ENCODE data around the gene OTUD1.
A peak's percentile ranks its signal among the peaks of the same experiment; 100 is the strongest.

The OTUD1 gene

DNA sequence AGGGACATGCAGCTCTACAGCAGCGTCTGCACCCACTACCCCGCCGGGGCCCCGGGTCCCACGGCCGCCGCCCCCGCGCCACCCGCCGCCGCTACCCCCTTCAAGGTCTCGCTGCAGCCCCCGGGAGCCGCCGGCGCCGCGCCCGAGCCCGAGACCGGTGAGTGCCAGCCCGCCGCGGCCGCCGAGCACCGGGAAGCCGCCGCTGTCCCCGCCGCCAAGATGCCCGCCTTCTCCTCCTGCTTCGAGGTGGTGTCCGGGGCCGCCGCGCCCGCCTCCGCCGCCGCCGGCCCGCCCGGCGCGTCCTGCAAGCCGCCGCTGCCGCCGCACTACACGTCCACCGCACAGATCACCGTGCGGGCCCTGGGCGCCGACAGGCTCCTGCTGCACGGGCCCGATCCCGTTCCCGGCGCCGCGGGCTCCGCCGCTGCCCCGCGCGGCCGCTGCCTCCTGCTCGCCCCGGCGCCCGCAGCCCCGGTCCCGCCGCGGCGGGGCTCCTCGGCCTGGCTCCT, 631 bp downstream of the OTUD1 start:
- Histone ChIP-seq H3K36me3 (no peaks in the 10 kb centered on the region), H3K9me3 (ENCODE audit: severe bottlenecking) (no peaks in the 10 kb centered on the region), H3K4me3 (ENCODE audit: low read depth, low read length) (peak overlapping the region; percentile 60), H3K27me3 (ENCODE audit: insufficient read depth, low read depth, severe bottlenecking) (no peaks in the 10 kb centered on the region), H3K27ac (peak overlapping the region; percentile 44; the same call in 1 of the 2 replicates)
- DNase-seq: peak; percentile 8
- TF ChIP-seq, protein P1, sequence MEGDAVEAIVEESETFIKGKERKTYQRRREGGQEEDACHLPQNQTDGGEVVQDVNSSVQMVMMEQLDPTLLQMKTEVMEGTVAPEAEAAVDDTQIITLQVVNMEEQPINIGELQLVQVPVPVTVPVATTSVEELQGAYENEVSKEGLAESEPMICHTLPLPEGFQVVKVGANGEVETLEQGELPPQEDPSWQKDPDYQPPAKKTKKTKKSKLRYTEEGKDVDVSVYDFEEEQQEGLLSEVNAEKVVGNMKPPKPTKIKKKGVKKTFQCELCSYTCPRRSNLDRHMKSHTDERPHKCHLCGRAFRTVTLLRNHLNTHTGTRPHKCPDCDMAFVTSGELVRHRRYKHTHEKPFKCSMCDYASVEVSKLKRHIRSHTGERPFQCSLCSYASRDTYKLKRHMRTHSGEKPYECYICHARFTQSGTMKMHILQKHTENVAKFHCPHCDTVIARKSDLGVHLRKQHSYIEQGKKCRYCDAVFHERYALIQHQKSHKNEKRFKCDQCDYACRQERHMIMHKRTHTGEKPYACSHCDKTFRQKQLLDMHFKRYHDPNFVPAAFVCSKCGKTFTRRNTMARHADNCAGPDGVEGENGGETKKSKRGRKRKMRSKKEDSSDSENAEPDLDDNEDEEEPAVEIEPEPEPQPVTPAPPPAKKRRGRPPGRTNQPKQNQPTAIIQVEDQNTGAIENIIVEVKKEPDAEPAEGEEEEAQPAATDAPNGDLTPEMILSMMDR (IDR thresholded peaks at IDR 0.05; ENCODE audit: low read depth, low read length): no peak

DNA sequence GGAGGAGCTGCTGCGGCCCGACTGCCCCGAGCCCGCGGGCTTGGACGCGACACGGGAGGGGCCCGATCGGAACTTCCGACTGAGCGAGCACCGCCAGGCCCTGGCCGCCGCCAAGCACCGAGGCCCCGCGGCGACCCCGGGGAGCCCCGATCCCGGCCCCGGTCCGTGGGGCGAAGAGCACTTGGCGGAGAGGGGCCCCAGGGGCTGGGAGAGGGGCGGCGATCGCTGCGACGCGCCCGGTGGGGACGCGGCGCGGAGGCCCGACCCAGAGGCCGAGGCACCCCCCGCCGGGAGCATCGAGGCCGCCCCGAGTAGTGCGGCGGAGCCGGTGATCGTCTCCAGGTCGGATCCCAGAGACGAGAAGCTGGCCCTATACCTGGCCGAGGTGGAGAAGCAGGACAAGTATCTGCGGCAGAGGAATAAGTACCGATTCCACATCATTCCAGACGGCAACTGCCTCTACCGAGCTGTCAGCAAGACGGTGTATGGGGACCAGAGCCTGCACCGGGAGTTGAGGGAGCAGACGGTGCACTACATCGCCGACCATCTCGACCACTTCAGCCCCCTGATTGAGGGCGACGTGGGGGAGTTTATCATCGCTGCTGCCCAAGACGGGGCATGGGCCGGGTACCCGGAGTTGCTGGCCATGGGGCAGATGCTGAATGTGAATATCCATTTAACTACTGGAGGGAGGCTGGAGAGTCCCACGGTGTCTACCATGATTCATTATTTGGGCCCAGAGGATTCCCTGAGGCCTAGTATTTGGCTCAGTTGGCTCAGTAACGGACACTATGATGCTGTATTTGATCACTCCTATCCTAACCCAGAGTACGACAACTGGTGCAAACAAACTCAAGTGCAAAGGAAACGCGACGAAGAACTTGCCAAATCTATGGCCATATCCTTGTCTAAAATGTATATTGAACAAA, 1.4 kb downstream of the OTUD1 start:
- Histone ChIP-seq H3K4me3 (ENCODE audit: low read depth, low read length) (peak overlapping the region; percentile 51), H3K27me3 (ENCODE audit: insufficient read depth, low read depth, severe bottlenecking) (no peaks in the 10 kb centered on the region), H3K36me3 (no peaks in the 10 kb centered on the region), H3K9me3 (ENCODE audit: severe bottlenecking) (no peaks in the 10 kb centered on the region), H3K27ac (no peak overlapping the region)
- peak; percentile 8 for DNase-seq
- TF ChIP-seq, protein P1 (IDR thresholded peaks at IDR 0.05; ENCODE audit: low read depth, low read length): no peak

GRCh38 chr10:23441251-23441650, 2.4 kb downstream of the OTUD1 start:
- Histone ChIP-seq H3K36me3 (no peaks in the 10 kb centered on the region), H3K9me3 (ENCODE audit: severe bottlenecking) (no peaks in the 10 kb centered on the region), H3K27me3 (ENCODE audit: insufficient read depth, low read depth, severe bottlenecking) (no peaks in the 10 kb centered on the region), H3K4me3 (ENCODE audit: low read depth, low read length) (no peak overlapping the region), H3K27ac (no peak overlapping the region)
- TF ChIP-seq, protein P1 (IDR thresholded peaks at IDR 0.05; ENCODE audit: low read depth, low read length): no peak
- no peak for DNase-seq

GRCh38 chr10:23442936-23443335, 4.1 kb downstream of the OTUD1 start:
- Histone ChIP-seq H3K9me3 (ENCODE audit: severe bottlenecking) (no peaks in the 10 kb centered on the region), H3K4me3 (ENCODE audit: low read depth, low read length) (no peak overlapping the region), H3K27me3 (ENCODE audit: insufficient read depth, low read depth, severe bottlenecking) (no peaks in the 10 kb centered on the region), H3K36me3 (no peaks in the 10 kb centered on the region), H3K27ac (no peak overlapping the region)
- no peak for DNase-seq
- TF ChIP-seq, protein P1 (IDR thresholded peaks at IDR 0.05; ENCODE audit: low read depth, low read length): no peak

- Histone ChIP-seq H3K4me3 (ENCODE audit: low read depth, low read length) (no peak overlapping the region), H3K27me3 (ENCODE audit: insufficient read depth, low read depth, severe bottlenecking) (no peaks in the 10 kb centered on the region), H3K36me3 (no peaks in the 10 kb centered on the region), H3K9me3 (ENCODE audit: severe bottlenecking) (no peaks in the 10 kb centered on the region), H3K27ac (no peak overlapping the region)
- TF ChIP-seq, protein P1 (IDR thresholded peaks at IDR 0.05; ENCODE audit: low read depth, low read length): no peak
- no peak for DNase-seq
Observed at GRCh38 chr10:23445591-23445990, 6.7 kb downstream of the OTUD1 start.

Measured in WERI-Rb-1 (cell line).